ENCODE data around the gene FKBP5.

The FKBP5 gene

GRCh38 chr6:35596448-35597442 lies 92.0 kb downstream of the FKBP5 start:
- no peak for TF ChIP-seq ZBTB7A (IDR thresholded peaks at IDR 0.05; ENCODE audit: low read depth)
- TF ChIP-seq CEBPB (IDR thresholded peaks at IDR 0.05) = no peak
- TF ChIP-seq TEAD4 (IDR thresholded peaks at IDR 0.05) = 0 out of 2 replicates have a peak, but pooled peaks have one; percentile 21
- no peak for TF ChIP-seq EP300 (IDR thresholded peaks at IDR 0.05; ENCODE audit: borderline replicate concordance)
- no peak for TF ChIP-seq EGR1 (IDR thresholded peaks at IDR 0.05)
- no peak for TF ChIP-seq YY1 (IDR thresholded peaks at IDR 0.05; ENCODE audit: low read depth)
- TF ChIP-seq MAX (IDR thresholded peaks at IDR 0.05) = no peak
- TF ChIP-seq REST (IDR thresholded peaks at IDR 0.05; ENCODE audit: low read depth) = no peak

- TF ChIP-seq FOXM1 (IDR thresholded peaks at IDR 0.05; ENCODE audit: borderline replicate concordance, low read depth) (no peak), EGR1 (IDR thresholded peaks at IDR 0.05) (no peak), USF1 (IDR thresholded peaks at IDR 0.05) (no peak), ZBTB7A (IDR thresholded peaks at IDR 0.05; ENCODE audit: low read depth) (no peak), EP300 (IDR thresholded peaks at IDR 0.05; ENCODE audit: borderline replicate concordance) (no peak), TAF1 (IDR thresholded peaks at IDR 0.05; ENCODE audit: low read depth) (no peak), NFIC (IDR thresholded peaks at IDR 0.05) (no peak), YY1 (IDR thresholded peaks at IDR 0.05; ENCODE audit: low read depth) (no peak), TCF12 (IDR thresholded peaks at IDR 0.05; ENCODE audit: low read depth) (no peak), CREB1 (IDR thresholded peaks at IDR 0.05; ENCODE audit: low read depth) (no peak), TEAD4 (IDR thresholded peaks at IDR 0.05) (no peak), REST (IDR thresholded peaks at IDR 0.05; ENCODE audit: low read depth) (no peak)
Observed at GRCh38 chr6:35594503-35595186, 94.1 kb downstream of the FKBP5 start.

- no peak for TF ChIP-seq NFIC (IDR thresholded peaks at IDR 0.05)
- TF ChIP-seq CREB1 (IDR thresholded peaks at IDR 0.05; ENCODE audit: low read depth) = no peak
- no peak for TF ChIP-seq EP300 (IDR thresholded peaks at IDR 0.05; ENCODE audit: borderline replicate concordance)
- TF ChIP-seq EGR1 (IDR thresholded peaks at IDR 0.05) = no peak
Observed at GRCh38 chr6:35592178-35592577, 96.5 kb downstream of the FKBP5 start.

GRCh38 chr6:35590622-35591066 lies 98.1 kb downstream of the FKBP5 start:
- TF ChIP-seq FOXM1 (IDR thresholded peaks at IDR 0.05; ENCODE audit: borderline replicate concordance, low read depth) = no peak
- no peak for TF ChIP-seq REST (IDR thresholded peaks at IDR 0.05; ENCODE audit: low read depth)
- no peak for TF ChIP-seq EGR1 (IDR thresholded peaks at IDR 0.05)
- no peak for TF ChIP-seq CEBPB (IDR thresholded peaks at IDR 0.05)
- TF ChIP-seq RAD21 (IDR thresholded peaks at IDR 0.05; ENCODE audit: low read depth) = no peak
- TF ChIP-seq EP300 (IDR thresholded peaks at IDR 0.05; ENCODE audit: borderline replicate concordance) = no peak
- no peak for TF ChIP-seq NFIC (IDR thresholded peaks at IDR 0.05)

GRCh38 chr6:35589904-35590303 lies 98.8 kb downstream of the FKBP5 start:
- TF ChIP-seq CEBPB (IDR thresholded peaks at IDR 0.05) (no peak), TCF12 (IDR thresholded peaks at IDR 0.05; ENCODE audit: low read depth) (no peak), NFIC (IDR thresholded peaks at IDR 0.05) (no peak), CREB1 (IDR thresholded peaks at IDR 0.05; ENCODE audit: low read depth) (no peak), MAX (IDR thresholded peaks at IDR 0.05) (no peak), ZBTB7A (IDR thresholded peaks at IDR 0.05; ENCODE audit: low read depth) (no peak), REST (IDR thresholded peaks at IDR 0.05; ENCODE audit: low read depth) (no peak), USF1 (IDR thresholded peaks at IDR 0.05) (no peak), YY1 (IDR thresholded peaks at IDR 0.05; ENCODE audit: low read depth) (no peak), FOXM1 (IDR thresholded peaks at IDR 0.05; ENCODE audit: borderline replicate concordance, low read depth) (no peak), RAD21 (IDR thresholded peaks at IDR 0.05; ENCODE audit: low read depth) (no peak), EGR1 (IDR thresholded peaks at IDR 0.05) (no peak), TAF1 (IDR thresholded peaks at IDR 0.05; ENCODE audit: low read depth) (no peak)

Data from Ishikawa (cell line).